Measurements from ENCODE around the gene PPP1CB. TPM values are rescaled to one million over a fixed set of nuclear protein-coding genes. Genes with fewer than 3 reads are reported as not detected.

Gene PPP1CB
- total and polyA plus RNA-seq, 12 donors = 81.8 to 525 (median 418) TPM

- no peak overlapping the region for H3K27ac ChIP-seq
- TF ChIP-seq, protein P1, sequence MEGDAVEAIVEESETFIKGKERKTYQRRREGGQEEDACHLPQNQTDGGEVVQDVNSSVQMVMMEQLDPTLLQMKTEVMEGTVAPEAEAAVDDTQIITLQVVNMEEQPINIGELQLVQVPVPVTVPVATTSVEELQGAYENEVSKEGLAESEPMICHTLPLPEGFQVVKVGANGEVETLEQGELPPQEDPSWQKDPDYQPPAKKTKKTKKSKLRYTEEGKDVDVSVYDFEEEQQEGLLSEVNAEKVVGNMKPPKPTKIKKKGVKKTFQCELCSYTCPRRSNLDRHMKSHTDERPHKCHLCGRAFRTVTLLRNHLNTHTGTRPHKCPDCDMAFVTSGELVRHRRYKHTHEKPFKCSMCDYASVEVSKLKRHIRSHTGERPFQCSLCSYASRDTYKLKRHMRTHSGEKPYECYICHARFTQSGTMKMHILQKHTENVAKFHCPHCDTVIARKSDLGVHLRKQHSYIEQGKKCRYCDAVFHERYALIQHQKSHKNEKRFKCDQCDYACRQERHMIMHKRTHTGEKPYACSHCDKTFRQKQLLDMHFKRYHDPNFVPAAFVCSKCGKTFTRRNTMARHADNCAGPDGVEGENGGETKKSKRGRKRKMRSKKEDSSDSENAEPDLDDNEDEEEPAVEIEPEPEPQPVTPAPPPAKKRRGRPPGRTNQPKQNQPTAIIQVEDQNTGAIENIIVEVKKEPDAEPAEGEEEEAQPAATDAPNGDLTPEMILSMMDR (IDR thresholded peaks at IDR 0.05) = no peak
- intact Hi-C loops (cut with DNase I) = loop anchor here in 2 of 10 donors (10.0 kb wide), 2 partner anchors 223 to 253 kb away; no protein-coding TSS in a partner anchor
- DNase-seq (no peak), ATAC-seq (no peak)
- 88 to 95% methylated on average over 3 of the region's 3 CpGs for WGBS, 2 donors
- H3K36me3 ChIP-seq = no peaks in the 10 kb centered on the region
- H3K27me3 ChIP-seq = no peaks in the 10 kb centered on the region
- H3K4me1 ChIP-seq = peaks cover 0 to 6% (median 0%) of the 10 kb centered on the region in 9 donors
- no peak overlapping the region for H3K4me3 ChIP-seq
- no peaks in the 10 kb centered on the region for H3K9me3 ChIP-seq
Measured at GRCh38 chr2:28818053-28818452, 66.4 kb downstream of the PPP1CB start.

DNA sequence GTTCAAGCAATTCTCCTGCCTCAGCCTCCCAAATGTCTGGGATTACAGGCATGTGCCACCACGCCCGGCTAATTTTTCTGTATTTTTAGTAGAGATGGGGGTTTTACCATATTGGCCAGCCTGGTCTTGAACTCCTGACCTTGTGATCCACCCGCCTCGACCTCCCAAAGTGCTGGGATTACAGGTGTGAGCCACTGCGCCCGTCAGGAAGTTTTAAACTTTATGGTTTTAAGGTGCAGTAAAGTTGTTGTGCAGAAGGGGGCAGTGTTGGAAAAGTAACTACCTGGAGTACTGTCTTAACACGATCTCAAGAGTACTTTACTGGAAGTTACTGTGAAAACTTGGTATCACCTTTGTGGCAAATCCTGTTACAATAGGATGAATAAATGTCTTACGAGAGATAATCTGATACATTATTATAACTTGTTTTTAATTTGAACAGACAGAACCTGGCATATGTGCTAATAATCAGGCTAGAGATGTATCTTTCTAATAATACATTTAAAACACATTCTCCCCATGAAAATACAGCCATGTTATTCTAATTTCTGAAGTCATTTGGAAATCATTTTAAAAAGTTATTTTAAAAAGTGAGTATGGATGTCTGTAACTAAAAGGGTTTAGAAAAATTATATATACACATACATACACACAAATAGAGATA is 69.8 kb downstream of the PPP1CB start:
- Histone ChIP-seq H3K4me3 (no peak overlapping the region), H3K36me3 (no peaks in the 10 kb centered on the region), H3K27me3 (no peaks in the 10 kb centered on the region), H3K27ac (no peak overlapping the region), H3K9me3 (no peaks in the 10 kb centered on the region), H3K4me1 (peaks cover 0 to 6% (median 0%) of the 10 kb centered on the region in 9 donors)
- ATAC-seq = peak in 5 of 8 donors; percentile 46 to 67 (median 65)
- 3 to 6% methylated on average over 8 of the region's 8 CpGs for WGBS, 2 donors
- peak in 1 of 2 donors; percentile 47 for DNase-seq
- intact Hi-C loops (cut with DNase I) = loop anchor here in 5 of 10 donors (10.0 kb wide), 3 partner anchors 133 to 383 kb away; no protein-coding TSS in a partner anchor
- TF ChIP-seq, protein P1 (IDR thresholded peaks at IDR 0.05) = peak; percentile 50 to 79 (median 70)

DNA sequence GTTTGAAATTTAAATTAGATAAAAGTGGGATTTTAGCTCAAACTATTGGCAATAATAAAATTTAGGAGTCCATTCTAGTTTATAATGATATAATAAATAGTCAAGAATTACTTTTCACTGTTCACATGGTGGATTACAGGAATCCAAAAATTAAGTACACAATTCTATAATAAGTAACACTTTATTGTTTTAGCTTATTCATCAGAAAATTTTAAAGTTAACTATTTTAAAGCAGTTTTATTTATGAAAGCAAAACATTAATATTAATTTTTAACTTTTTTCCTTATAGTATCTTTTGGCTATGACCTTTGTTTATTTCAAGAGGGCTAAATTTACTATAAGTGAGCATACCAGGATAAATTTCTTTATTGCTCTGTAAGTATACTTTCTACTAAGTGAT is 70.4 kb downstream of the PPP1CB start:
- Histone ChIP-seq H3K36me3 (no peaks in the 10 kb centered on the region), H3K4me3 (no peak overlapping the region), H3K4me1 (peaks cover 0 to 6% (median 0%) of the 10 kb centered on the region in 9 donors), H3K27ac (no peak overlapping the region), H3K27me3 (no peaks in the 10 kb centered on the region), H3K9me3 (no peaks in the 10 kb centered on the region)
- no peak for DNase-seq
- intact Hi-C loops (cut with DNase I) = loop anchor here in 5 of 10 donors (10.0 kb wide), 3 partner anchors 133 to 383 kb away; no protein-coding TSS in a partner anchor
- TF ChIP-seq, protein P1 (IDR thresholded peaks at IDR 0.05) = no peak
- no peak for ATAC-seq

DNA sequence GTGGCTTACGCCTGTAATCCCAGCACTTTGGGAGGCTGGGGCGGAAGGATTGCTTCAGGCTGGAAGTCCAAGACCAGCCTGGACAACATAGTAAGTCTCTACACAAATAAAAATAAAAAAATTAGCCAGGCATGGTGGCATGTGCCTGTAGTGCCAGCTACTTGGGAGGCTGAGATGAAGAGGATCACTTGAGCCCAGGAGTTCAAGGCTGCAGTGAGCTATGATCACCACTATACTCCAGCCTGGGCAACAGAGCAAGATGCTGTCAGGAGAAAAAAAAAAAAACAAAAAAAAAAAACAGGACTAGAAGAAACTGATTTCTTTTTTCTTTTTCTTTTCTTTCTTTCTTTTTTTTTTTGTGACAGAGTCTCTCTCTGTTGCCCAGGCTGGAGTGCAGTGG is 72.6 kb downstream of the PPP1CB start:
- intact Hi-C loops (cut with DNase I) = loop anchor here in 5 of 10 donors (10.0 kb wide), 3 partner anchors 131 to 381 kb away; no protein-coding TSS in a partner anchor
- TF ChIP-seq, protein P1 (IDR thresholded peaks at IDR 0.05) = no peak
- Histone ChIP-seq H3K27ac (no peak overlapping the region), H3K4me1 (peaks cover 0 to 6% (median 0%) of the 10 kb centered on the region in 9 donors), H3K27me3 (no peaks in the 10 kb centered on the region), H3K4me3 (no peak overlapping the region), H3K36me3 (no peaks in the 10 kb centered on the region), H3K9me3 (no peaks in the 10 kb centered on the region)
- DNase-seq = no peak
- ATAC-seq = no peak
- WGBS, 2 donors = 91 to 97% methylated on average over 2 of the region's 2 CpGs

Measured in heart right ventricle (tissue), 16 donors.